Parathyroid adenoma (tissue), 2 donors: ENCODE data around the gene QSOX1.
A peak's percentile ranks its signal among the peaks of the same experiment; 100 is the strongest.

ENCODE experiments used
- H2AFZ ChIP-seq: fragments of 300-600 bp; sonication (generic); one replicate; pipeline ENCODE4 v1.7.0; 2017; ENCODE audit warnings: antibody characterized with exemption, mild to moderate bottlenecking
- H3K27ac ChIP-seq: fragments of 300-600 bp; sonication (generic); one replicate; pipeline ENCODE4 v1.7.0; 2017
- H3K27me3 ChIP-seq: fragments of 300-600 bp; sonication (generic); one replicate; pipeline ENCODE4 v1.7.0; 2017; ENCODE audit warnings: low read length; ENCODE audit not compliant: control insufficient read depth, insufficient read depth
- H3K36me3 ChIP-seq: fragments of 300-600 bp; sonication (generic); one replicate; pipeline ENCODE4 v1.7.0; 2017; ENCODE audit warnings: low read length; ENCODE audit not compliant: control insufficient read depth, insufficient read depth
- H3K4me1 ChIP-seq: fragments of 300-600 bp; sonication (generic); one replicate; pipeline ENCODE4 v1.7.0; 2017; ENCODE audit warnings: control low read depth
- H3K4me2 ChIP-seq: fragments of 300-600 bp; sonication (generic); one replicate; pipeline ENCODE4 v1.7.0; 2017; ENCODE audit warnings: low read length
- H3K4me3 ChIP-seq: fragments of 300-600 bp; sonication (generic); one replicate; pipeline ENCODE4 v1.7.0; 2017; ENCODE audit warnings: low read depth, low read length
- H3K79me2 ChIP-seq: fragments of 300-600 bp; sonication (generic); one replicate; pipeline ENCODE4 v1.7.0; 2017; ENCODE audit warnings: control low read depth
- H3K9ac ChIP-seq: fragments of 300-600 bp; sonication (generic); one replicate; pipeline ENCODE4 v1.7.0; 2017; ENCODE audit warnings: mild to moderate bottlenecking
- H3K9me3 ChIP-seq: fragments of 300-600 bp; sonication (generic); one replicate; pipeline ENCODE4 v1.7.0; 2017; ENCODE audit warnings: low read length; ENCODE audit not compliant: control insufficient read depth
- TF ChIP-seq, protein P1 (sequence below): fragments of 300-600 bp; sonication (generic); IDR thresholded peaks from one replicate; pipeline ENCODE4 v1.7.0; 2017; ENCODE audit warnings: antibody characterized with exemption, mild to moderate bottlenecking
- donor health status: primary hyperparathyroidism.

QSOX1 gene, protein sequence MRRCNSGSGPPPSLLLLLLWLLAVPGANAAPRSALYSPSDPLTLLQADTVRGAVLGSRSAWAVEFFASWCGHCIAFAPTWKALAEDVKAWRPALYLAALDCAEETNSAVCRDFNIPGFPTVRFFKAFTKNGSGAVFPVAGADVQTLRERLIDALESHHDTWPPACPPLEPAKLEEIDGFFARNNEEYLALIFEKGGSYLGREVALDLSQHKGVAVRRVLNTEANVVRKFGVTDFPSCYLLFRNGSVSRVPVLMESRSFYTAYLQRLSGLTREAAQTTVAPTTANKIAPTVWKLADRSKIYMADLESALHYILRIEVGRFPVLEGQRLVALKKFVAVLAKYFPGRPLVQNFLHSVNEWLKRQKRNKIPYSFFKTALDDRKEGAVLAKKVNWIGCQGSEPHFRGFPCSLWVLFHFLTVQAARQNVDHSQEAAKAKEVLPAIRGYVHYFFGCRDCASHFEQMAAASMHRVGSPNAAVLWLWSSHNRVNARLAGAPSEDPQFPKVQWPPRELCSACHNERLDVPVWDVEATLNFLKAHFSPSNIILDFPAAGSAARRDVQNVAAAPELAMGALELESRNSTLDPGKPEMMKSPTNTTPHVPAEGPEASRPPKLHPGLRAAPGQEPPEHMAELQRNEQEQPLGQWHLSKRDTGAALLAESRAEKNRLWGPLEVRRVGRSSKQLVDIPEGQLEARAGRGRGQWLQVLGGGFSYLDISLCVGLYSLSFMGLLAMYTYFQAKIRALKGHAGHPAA

DNA sequence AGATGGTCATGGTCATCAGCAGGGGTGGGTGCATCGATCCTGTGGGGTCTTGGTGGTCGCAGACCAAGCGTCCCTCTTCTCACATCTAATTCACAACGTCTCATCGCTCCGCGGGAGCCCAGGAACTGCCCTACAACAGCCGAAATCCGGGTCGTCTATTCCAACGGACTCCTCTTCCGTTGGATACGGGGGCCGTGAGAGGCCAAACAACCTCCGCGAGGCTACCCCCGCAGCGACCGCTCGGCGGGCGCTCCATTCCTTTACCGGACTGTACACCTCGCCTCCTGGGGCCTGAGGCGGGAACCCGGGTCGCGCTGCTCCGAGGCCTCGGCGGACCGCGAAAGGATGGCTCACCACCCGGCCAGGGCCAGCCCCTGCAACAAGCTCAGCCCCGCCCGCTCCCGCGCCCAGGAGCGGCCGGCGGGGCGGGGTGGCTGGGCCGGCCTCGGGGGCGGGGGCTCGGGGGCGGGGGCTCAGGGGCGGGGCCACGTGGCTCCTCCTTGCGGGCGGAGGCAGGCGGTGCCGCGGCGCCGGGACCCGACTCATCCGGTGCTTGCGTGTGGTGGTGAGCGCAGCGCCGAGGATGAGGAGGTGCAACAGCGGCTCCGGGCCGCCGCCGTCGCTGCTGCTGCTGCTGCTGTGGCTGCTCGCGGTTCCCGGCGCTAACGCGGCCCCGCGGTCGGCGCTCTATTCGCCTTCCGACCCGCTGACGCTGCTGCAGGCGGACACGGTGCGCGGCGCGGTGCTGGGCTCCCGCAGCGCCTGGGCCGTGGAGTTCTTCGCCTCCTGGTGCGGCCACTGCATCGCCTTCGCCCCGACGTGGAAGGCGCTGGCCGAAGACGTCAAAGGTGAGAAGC, at the start of gene QSOX1:
TSS of gene QSOX1 (plus strand) at position 545 of the 857 bp plus-strand sequence. CDS start at position 584, 39 bp downstream.
- H3K4me1 ChIP-seq, result no peaks in the 10 kb centered on the region
- H3K79me2 ChIP-seq, result no peaks in the 10 kb centered on the region
- H3K27ac ChIP-seq, result peak within 1 kb of the TSS; percentile 74

DNA sequence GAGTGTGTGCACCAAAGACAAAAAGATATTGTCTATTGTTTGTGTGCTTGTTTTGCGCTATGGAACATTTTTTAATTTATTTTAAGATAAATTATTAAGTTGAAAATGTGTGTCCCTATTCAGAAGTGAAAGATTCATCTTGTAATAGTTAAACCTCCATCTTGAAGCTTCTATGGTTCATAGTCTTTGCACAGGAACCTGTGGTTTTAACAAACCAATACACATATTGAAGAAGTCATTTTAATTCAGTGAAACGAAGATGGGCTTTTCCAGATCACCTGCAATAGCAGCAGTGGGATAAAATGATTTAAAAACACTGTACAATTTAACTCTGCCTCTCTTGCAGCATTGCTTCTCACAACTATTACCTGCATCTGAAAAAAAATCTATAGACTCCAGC, 42.6 kb upstream of the QSOX1 start:
- no peak overlapping the region for H3K4me2 ChIP-seq
- no peak overlapping the region for H3K9ac ChIP-seq
- H3K9me3 ChIP-seq, result no peaks in the 10 kb centered on the region
- no peaks in the 10 kb centered on the region for H3K79me2 ChIP-seq
- no peak overlapping the region for H3K27ac ChIP-seq
- no peak overlapping the region for H2AFZ ChIP-seq
- TF ChIP-seq, protein P1, sequence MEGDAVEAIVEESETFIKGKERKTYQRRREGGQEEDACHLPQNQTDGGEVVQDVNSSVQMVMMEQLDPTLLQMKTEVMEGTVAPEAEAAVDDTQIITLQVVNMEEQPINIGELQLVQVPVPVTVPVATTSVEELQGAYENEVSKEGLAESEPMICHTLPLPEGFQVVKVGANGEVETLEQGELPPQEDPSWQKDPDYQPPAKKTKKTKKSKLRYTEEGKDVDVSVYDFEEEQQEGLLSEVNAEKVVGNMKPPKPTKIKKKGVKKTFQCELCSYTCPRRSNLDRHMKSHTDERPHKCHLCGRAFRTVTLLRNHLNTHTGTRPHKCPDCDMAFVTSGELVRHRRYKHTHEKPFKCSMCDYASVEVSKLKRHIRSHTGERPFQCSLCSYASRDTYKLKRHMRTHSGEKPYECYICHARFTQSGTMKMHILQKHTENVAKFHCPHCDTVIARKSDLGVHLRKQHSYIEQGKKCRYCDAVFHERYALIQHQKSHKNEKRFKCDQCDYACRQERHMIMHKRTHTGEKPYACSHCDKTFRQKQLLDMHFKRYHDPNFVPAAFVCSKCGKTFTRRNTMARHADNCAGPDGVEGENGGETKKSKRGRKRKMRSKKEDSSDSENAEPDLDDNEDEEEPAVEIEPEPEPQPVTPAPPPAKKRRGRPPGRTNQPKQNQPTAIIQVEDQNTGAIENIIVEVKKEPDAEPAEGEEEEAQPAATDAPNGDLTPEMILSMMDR, result no peak
- no peaks in the 10 kb centered on the region for H3K4me1 ChIP-seq
- H3K27me3 ChIP-seq, result no peaks in the 10 kb centered on the region
- H3K36me3 ChIP-seq, result no peaks in the 10 kb centered on the region
- no peak overlapping the region for H3K4me3 ChIP-seq

More for the DNA sequence above, at the start of gene QSOX1:
- Histone ChIP-seq H2AFZ (peak within 1 kb of the TSS; percentile 94), H3K9me3 (no peaks in the 10 kb centered on the region), H3K4me3 (peak within 1 kb of the TSS; percentile 90), H3K9ac (peak within 1 kb of the TSS; percentile 53), H3K36me3 (no peaks in the 10 kb centered on the region), H3K4me2 (peak within 1 kb of the TSS; percentile 98), H3K27me3 (no peaks in the 10 kb centered on the region)
- TF ChIP-seq, protein P1, result no peak

DNA sequence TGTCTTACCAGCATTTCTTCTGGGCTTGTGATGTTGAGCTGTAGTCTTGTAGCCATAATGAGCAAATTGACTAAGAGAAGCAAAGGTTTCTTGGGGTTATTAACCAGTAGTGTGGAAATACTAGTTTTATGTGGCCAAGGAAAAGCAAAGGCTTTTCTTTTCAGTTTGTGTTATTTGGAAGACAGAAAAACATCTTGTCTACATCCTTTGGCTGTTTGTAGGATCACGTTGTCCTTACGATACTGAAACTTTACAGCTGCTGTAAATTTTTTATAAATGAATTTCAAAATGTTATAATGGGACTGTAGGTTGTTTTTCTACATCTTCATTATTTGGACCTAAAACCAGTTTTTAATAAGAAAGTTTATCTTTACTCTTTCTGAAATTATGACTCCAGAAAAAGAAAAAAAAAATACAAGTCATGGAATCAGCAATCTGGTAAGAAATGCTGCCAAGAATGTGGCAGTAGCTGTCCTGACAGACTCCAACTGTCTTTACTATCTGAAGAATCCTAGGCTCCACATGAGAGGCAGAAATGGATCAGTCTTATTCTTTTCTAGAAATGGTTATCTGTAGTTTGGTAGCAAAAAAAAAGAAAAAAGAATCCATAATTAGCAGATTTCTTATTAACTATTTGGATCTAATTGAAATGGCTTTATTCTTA, 41.6 kb upstream of the QSOX1 start:
- no peaks in the 10 kb centered on the region for H3K9me3 ChIP-seq
- no peak overlapping the region for H3K4me3 ChIP-seq
- TF ChIP-seq, protein P1, result no peak
- no peak overlapping the region for H2AFZ ChIP-seq
- no peaks in the 10 kb centered on the region for H3K4me1 ChIP-seq
- no peak overlapping the region for H3K27ac ChIP-seq
- H3K9ac ChIP-seq, result no peak overlapping the region
- no peaks in the 10 kb centered on the region for H3K79me2 ChIP-seq
- no peaks in the 10 kb centered on the region for H3K27me3 ChIP-seq
- H3K4me2 ChIP-seq, result no peak overlapping the region
- H3K36me3 ChIP-seq, result no peaks in the 10 kb centered on the region

DNA sequence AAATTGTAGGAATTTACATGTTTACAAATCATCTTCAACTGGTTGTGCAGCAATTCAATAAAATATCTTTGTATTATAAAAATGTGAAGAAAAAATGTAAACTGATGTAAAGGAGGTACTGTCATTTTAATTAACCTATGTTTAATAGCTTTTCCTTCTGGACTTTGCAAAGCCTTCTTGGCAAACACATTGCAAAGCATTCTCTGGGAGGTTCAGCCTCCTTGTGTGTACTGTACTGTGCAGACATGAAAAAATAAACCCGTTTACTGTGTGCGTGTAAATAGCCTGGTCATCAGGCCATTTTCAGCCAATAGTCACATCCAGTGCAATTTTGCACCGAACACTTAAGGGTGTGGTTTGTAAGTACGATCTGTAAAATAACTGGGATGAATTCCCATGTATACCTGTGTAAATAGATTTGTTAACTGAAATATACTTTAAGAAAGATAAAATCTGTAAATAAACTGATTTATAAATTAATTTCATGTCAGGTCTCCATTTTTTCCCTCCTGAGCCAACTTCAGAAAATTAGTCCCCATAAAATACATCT, 40.2 kb upstream of the QSOX1 start:
- Histone ChIP-seq H3K36me3 (no peaks in the 10 kb centered on the region), H3K79me2 (no peaks in the 10 kb centered on the region), H3K4me2 (no peak overlapping the region), H3K9me3 (no peaks in the 10 kb centered on the region), H2AFZ (no peak overlapping the region), H3K4me3 (no peak overlapping the region), H3K27me3 (no peaks in the 10 kb centered on the region), H3K9ac (no peak overlapping the region), H3K27ac (no peak overlapping the region), H3K4me1 (no peaks in the 10 kb centered on the region)
- TF ChIP-seq, protein P1, result no peak
